CD4-positive, alpha-beta T cell (primary cell): ENCODE results near the gene FBL. TPM values are rescaled to one million over a fixed set of nuclear protein-coding genes. Genes with fewer than 3 reads are reported as not detected.
A peak's percentile ranks its signal among the peaks of the same experiment; 100 is the strongest.
"Not testable (repeated sequence)": the region's sequence is repeated elsewhere in the genome, so short reads cannot be mapped to it uniquely, and the experiment has no call there.

Experiments used
- ATAC-seq: fragments of 200-7000 bp; cut with Tn5 transposase; one replicate; pipeline ENCODE4 v1.10.0; 2022; ENCODE audit warnings: mild to moderate bottlenecking; ENCODE audit not compliant: poor library complexity
- CTCF ChIA-PET: fragments of 350-600 bp; sonication (Branson Sonifier 250); formaldehyde crosslinking; loops from one replicate; lab custom pipeline; 2021; ENCODE audit warnings: antibody characterized with exemption, inconsistent platforms; lab: Charles Lee
- POLR2A ChIA-PET: fragments of 350-600 bp; sonication (Branson Sonifier 250); formaldehyde crosslinking; loops from one replicate; lab custom pipeline; 2021; ENCODE audit warnings: antibody characterized with exemption, inconsistent platforms; lab: Charles Lee
- DNase-seq, 14 experiments: peaks; one replicate each; pipeline ENCODE4 v3.0.0-alpha.2; 2013 to 2020; ENCODE audit warnings: mixed read lengths in 2 of 14
- H3K27ac ChIP-seq, 2 donors: one replicate each; pipeline versions ENCODE4 v1.5.1 to v1.7.0; 2013; ENCODE audit warnings: low read length in 2 of 2, low read depth in 1 of 2, mild to moderate bottlenecking in 1 of 2
- H3K27me3 ChIP-seq, 2 experiments: 1 replicate in 1 of 2; 2 replicates in 1 of 2; pipeline versions ENCODE4 v1.6.1 to v1.7.0; 2013; ENCODE audit warnings: low read length in 2 of 2, control low read depth in 1 of 2, mild to moderate bottlenecking in 1 of 2, moderate library complexity in 1 of 2; ENCODE audit not compliant: insufficient read depth in 2 of 2, control insufficient read depth in 1 of 2
- H3K36me3 ChIP-seq: one replicate; pipeline ENCODE4 v1.6.1; 2013; ENCODE audit warnings: low read length, control low read depth; ENCODE audit not compliant: insufficient read depth
- H3K4me1 ChIP-seq: one replicate; pipeline ENCODE4 v1.6.1; 2013; ENCODE audit warnings: low read length, control low read depth; ENCODE audit not compliant: insufficient read depth
- H3K4me3 ChIP-seq: one replicate; pipeline ENCODE4 v1.5.1; 2013; ENCODE audit warnings: mild to moderate bottlenecking, low read length, moderate library complexity
- H3K9me3 ChIP-seq, 2 experiments: 1 replicate in 1 of 2; 2 replicates in 1 of 2; pipeline versions ENCODE4 v1.6.1 to v1.7.0; 2013; ENCODE audit warnings: low read length in 2 of 2, mild to moderate bottlenecking in 2 of 2, control low read depth in 1 of 2, moderate library complexity in 1 of 2; ENCODE audit not compliant: control insufficient read depth in 1 of 2, insufficient read depth in 1 of 2
- H3K27ac Mint-ChIP-seq: one replicate; pipeline ENCODE4 v1.8.0; 2020; ENCODE audit warnings: mixed read lengths
- H3K27me3 Mint-ChIP-seq: one replicate; pipeline ENCODE4 v1.8.0; 2021; ENCODE audit warnings: mixed read lengths
- H3K36me3 Mint-ChIP-seq: one replicate; pipeline ENCODE4 v1.8.0; 2021; ENCODE audit warnings: low read depth, mixed read lengths
- H3K4me1 Mint-ChIP-seq: one replicate; pipeline ENCODE4 v1.8.0; 2021; ENCODE audit warnings: low read depth, mixed read lengths
- H3K4me3 Mint-ChIP-seq: one replicate; pipeline ENCODE4 v1.8.0; 2020; ENCODE audit warnings: mild to moderate bottlenecking, mixed read lengths
- H3K9me3 Mint-ChIP-seq: one replicate; pipeline ENCODE4 v1.8.0; 2020; ENCODE audit warnings: mixed read lengths
- intact Hi-C, 2 experiments: fragments of 100-400 bp; cut with DNase I in 1 of 2; cut with micrococcal nuclease in 1 of 2; formaldehyde crosslinking; loops; one replicate each; pipeline versions ENCODE4 v1.15.1 to v1.9.0; 2023 to 2025; cut with DNase I, micrococcal nuclease
- total RNA-seq, 174 experiments: library from RNA in 2 of 174; stranded (reverse) in 2 of 174; gene quantifications; one replicate each; pipeline ENCODE4 v1.2.3 and lab custom pipeline; 2021 to 2026
- TF ChIP-seq, protein P1 (sequence below): fragments of 200-600 bp; IDR thresholded peaks from one replicate; pipeline ENCODE4 v1.8.0; 2022; ENCODE audit warnings: antibody characterized with exemption, mild to moderate bottlenecking

The FBL gene
- total RNA-seq, 2 experiments from 2014 or later = 267 to 287 TPM

DNA sequence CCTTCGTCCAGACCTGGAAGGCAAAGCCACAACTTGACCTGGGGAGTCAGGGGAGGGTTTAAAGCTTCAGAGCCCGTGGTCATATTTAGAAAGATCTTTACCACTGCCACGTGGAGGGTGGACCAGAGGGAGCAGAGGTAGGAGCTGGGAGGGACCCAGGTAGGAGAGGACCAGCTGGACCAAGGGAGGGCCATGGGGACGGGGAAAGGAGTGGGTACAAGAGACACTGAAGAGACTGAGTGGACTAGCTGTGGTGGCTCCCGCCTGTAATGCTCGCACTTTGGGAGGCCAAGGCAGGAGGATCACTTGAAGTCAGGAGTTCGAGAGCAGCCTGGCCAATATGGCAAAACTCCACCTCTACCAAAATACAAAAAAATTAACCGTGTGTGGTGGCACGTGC is 38.5 kb upstream of the FBL start:
- ATAC-seq, H3K4me3 ChIP-seq, H3K27me3 Mint-ChIP-seq, H3K4me3 Mint-ChIP-seq, H3K9me3 Mint-ChIP-seq, H3K4me1 ChIP-seq, H3K36me3 ChIP-seq, intact Hi-C loops, H3K4me1 Mint-ChIP-seq, H3K27me3 ChIP-seq, POLR2A ChIA-PET, H3K27ac ChIP-seq, H3K27ac Mint-ChIP-seq, H3K9me3 ChIP-seq, DNase-seq, H3K36me3 Mint-ChIP-seq, CTCF ChIA-PET: not testable (repeated sequence)

DNA sequence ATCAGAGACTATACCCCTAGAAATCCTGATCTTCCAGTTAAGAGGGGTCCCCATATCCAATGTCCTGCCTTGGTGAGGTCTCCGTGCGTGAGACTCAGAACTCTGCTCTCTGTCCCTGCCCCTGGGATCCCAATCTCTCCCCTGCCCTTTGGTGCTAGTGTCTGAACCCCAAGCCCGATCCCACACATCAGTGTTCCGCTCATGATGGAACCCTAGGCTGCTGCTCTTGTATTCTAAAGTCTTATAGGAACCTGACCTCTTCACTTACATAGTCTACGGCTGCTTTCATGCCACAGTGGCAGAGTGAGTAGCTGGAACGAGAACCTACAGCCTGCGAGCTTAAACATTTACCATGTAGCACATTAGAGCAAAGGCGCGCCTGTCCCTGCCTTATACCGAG is 36.5 kb upstream of the FBL start:
- H3K27ac ChIP-seq, H3K4me3 Mint-ChIP-seq, H3K4me3 ChIP-seq, H3K9me3 ChIP-seq, H3K36me3 ChIP-seq, CTCF ChIA-PET, H3K4me1 Mint-ChIP-seq, H3K4me1 ChIP-seq, intact Hi-C loops, DNase-seq, POLR2A ChIA-PET, ATAC-seq, H3K27me3 ChIP-seq, H3K27me3 Mint-ChIP-seq, H3K27ac Mint-ChIP-seq, H3K9me3 Mint-ChIP-seq: not testable (repeated sequence)
- H3K36me3 Mint-ChIP-seq = peaks cover 14% of the 10 kb centered on the region

DNA sequence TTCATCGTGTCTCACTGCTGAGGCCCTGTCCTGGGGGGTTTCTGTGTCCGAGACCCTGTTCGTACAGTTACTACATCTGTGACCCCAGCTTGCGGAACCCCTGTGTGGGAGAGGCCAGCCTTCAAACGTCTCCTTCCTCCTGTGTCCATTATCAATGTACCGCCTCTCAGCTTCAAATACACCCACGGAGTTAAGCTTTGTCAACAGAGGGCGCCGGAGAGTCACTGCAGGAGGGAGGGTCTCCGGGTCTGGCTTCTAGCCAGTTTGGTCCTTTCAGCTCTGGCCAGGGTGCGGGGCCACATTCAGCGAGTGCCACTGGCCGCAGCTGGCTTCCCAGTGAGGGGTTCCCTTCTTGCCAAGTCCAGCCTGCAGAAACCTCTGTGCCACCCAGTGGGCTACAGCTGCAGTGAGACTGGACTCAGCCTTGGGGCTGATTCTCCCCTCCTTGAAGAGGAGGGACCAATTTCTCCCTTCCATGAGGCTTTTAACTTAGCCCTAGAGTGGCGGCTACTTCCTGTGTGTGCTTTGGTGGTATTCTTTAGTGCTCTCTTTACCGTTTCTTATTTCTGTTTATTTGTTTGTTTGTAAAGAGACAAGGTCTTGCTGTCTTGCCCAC is 35.4 kb upstream of the FBL start:
- not testable (repeated sequence) for H3K4me1 Mint-ChIP-seq

DNA sequence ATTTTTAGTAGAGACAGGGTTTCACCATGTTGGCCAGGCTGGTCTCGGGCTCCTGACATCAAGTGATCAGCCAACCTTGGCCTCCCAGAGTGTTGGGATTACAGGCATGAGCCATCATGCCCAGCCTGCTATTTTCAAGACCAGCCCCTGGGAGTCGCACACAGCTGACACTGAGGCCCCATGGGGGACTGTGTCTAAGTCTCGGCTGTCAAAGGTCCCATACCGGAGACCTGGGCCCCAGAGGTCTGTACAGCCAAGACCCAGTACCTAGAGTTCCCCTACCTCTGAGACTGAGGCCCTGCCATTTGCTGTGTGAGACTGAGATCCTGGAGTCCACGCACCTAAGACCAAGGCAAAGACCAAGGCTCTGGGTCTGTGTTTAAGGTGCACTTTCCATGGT is 34.1 kb upstream of the FBL start:
- H3K27me3 Mint-ChIP-seq, H3K36me3 ChIP-seq, H3K9me3 ChIP-seq, H3K27me3 ChIP-seq, H3K4me1 Mint-ChIP-seq, H3K4me3 ChIP-seq, H3K27ac Mint-ChIP-seq, intact Hi-C loops, ATAC-seq, H3K9me3 Mint-ChIP-seq, CTCF ChIA-PET, POLR2A ChIA-PET, DNase-seq, H3K27ac ChIP-seq, H3K4me3 Mint-ChIP-seq, H3K4me1 ChIP-seq: not testable (repeated sequence)
- peaks cover 25% of the 10 kb centered on the region for H3K36me3 Mint-ChIP-seq

More for the DNA sequence above, 35.4 kb upstream of the FBL start:
- H3K4me3 ChIP-seq, H3K27ac ChIP-seq, H3K27ac Mint-ChIP-seq, H3K27me3 ChIP-seq, H3K27me3 Mint-ChIP-seq, H3K9me3 Mint-ChIP-seq, H3K9me3 ChIP-seq, H3K4me3 Mint-ChIP-seq, intact Hi-C loops, H3K4me1 ChIP-seq, H3K36me3 ChIP-seq: not testable (repeated sequence)
- ATAC-seq (peak; percentile 89), DNase-seq (peak in 4 of 14 experiments; percentile 37 to 64 (median 56))
- CTCF ChIA-PET = interaction anchor here (1.1 kb wide), 1 partner anchor 89 kb away, joined by 6 read pairs; the partner anchor contains the start of gene PSMC4
- POLR2A ChIA-PET = interaction anchor here (1.1 kb wide), 1 partner anchor 89 kb away, joined by 8 read pairs; no protein-coding TSS in a partner anchor
- TF ChIP-seq, protein P1, sequence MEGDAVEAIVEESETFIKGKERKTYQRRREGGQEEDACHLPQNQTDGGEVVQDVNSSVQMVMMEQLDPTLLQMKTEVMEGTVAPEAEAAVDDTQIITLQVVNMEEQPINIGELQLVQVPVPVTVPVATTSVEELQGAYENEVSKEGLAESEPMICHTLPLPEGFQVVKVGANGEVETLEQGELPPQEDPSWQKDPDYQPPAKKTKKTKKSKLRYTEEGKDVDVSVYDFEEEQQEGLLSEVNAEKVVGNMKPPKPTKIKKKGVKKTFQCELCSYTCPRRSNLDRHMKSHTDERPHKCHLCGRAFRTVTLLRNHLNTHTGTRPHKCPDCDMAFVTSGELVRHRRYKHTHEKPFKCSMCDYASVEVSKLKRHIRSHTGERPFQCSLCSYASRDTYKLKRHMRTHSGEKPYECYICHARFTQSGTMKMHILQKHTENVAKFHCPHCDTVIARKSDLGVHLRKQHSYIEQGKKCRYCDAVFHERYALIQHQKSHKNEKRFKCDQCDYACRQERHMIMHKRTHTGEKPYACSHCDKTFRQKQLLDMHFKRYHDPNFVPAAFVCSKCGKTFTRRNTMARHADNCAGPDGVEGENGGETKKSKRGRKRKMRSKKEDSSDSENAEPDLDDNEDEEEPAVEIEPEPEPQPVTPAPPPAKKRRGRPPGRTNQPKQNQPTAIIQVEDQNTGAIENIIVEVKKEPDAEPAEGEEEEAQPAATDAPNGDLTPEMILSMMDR = peak; percentile 45
- H3K36me3 Mint-ChIP-seq = peaks cover 19% of the 10 kb centered on the region

DNA sequence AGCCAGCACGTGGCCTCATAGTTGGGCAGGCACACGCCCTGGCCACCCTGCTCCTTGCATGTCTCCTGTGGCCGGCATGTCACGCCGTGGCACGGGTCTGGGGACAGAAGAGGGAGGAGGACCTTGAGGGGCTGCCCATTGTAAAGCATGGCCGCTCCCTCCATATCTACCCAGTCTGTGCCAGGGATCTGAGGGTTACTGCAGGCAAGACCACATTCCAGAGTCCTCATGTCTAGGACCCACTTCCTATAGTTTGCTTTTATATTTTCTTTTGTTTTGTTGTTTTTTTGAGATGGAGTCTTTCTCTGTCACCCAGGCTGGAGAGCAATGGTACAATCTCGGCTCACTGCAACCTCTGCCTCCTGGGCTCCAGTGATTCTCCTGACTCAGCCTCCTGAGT is 33.6 kb upstream of the FBL start:
- POLR2A ChIA-PET, H3K4me1 ChIP-seq, H3K4me3 Mint-ChIP-seq, H3K27me3 ChIP-seq, H3K4me1 Mint-ChIP-seq, DNase-seq, H3K27ac Mint-ChIP-seq, intact Hi-C loops, ATAC-seq, H3K36me3 ChIP-seq, H3K27me3 Mint-ChIP-seq, H3K4me3 ChIP-seq, H3K9me3 Mint-ChIP-seq, CTCF ChIA-PET, H3K9me3 ChIP-seq, H3K27ac ChIP-seq: not testable (repeated sequence)
- peaks cover 25% of the 10 kb centered on the region for H3K36me3 Mint-ChIP-seq

DNA sequence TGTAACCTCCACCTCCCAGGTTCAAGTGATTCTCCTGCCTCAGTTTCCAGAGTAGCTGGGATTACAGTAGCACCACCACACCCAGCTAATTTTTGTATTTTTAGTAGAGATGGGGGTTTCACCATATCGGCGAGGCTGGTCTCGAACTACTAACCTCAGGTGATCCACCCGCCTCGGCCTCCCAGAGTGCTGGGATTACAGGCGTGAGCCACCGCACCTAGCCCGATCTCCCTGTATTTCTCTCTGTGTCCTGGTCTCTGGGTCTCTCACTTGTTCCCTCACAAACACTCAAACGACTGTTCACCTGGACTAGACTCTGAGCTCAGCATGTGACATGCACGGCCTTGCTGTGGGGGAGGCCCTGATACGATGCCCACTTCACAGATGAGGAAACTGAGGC is 32.7 kb upstream of the FBL start:
- H3K4me1 Mint-ChIP-seq, DNase-seq, ATAC-seq, H3K27ac Mint-ChIP-seq, H3K9me3 Mint-ChIP-seq, H3K4me3 ChIP-seq, H3K27ac ChIP-seq, H3K4me3 Mint-ChIP-seq, H3K9me3 ChIP-seq, H3K27me3 Mint-ChIP-seq, H3K4me1 ChIP-seq, H3K27me3 ChIP-seq, H3K36me3 ChIP-seq, CTCF ChIA-PET, intact Hi-C loops: not testable (repeated sequence)
- POLR2A ChIA-PET = interaction anchor here (1.0 kb wide), 1 partner anchor 75 kb away, joined by 3 read pairs; no protein-coding TSS in a partner anchor
- peaks cover 32% of the 10 kb centered on the region for H3K36me3 Mint-ChIP-seq
